Fibroblast of skin of back (primary cell): ENCODE measurements around the gene TYMS.

Source experiments
- DNase-seq: peaks from one replicate; pipeline ENCODE4 v3.0.0-alpha.2; 2013

TYMS gene

GRCh38 chr18:712401-713134 lies 55.1 kb downstream of the TYMS start, which contains the start of gene ENOSF1:
Gene ENOSF1 (minus strand): TSS chr18:712630. CDS start chr18:712587, 43 bp downstream.
- peak; percentile 86 for DNase-seq

GRCh38 chr18:713135-713490 lies 55.7 kb downstream of the TYMS start:
- DNase-seq, result no peak

GRCh38 chr18:715626-716025 lies 58.2 kb downstream of the TYMS start:
- DNase-seq, result peak; percentile 80

- DNase-seq, result no peak
Measured at GRCh38 chr18:717003-717402, 59.5 kb downstream of the TYMS start.
